Brain microvascular endothelial cell (primary cell): Measurements from ENCODE around the gene CAMP.
"Not testable (repeated sequence)": the region's sequence is repeated elsewhere in the genome, so short reads cannot be mapped to it uniquely, and the experiment has no call there.

Source experiments
- DNase-seq: peaks from one replicate; pipeline ENCODE4 v3.0.0-alpha.2; 2020
- H3K27ac ChIP-seq: fragments of 250-450 bp; sonication (Bioruptor Pico); 2 replicates; pipeline ENCODE4 v1.5.1; 2020; ENCODE audit warnings: mild to moderate bottlenecking, moderate library complexity
- H3K27me3 ChIP-seq: fragments of 250-450 bp; sonication (Bioruptor Pico); replicated peaks from 2 replicates; pipeline ENCODE4 v1.5.1; 2020; ENCODE audit warnings: mild to moderate bottlenecking
- H3K36me3 ChIP-seq: fragments of 250-450 bp; sonication (Bioruptor Pico); replicated peaks from 2 replicates; pipeline ENCODE4 v1.5.1; 2020; ENCODE audit warnings: mild to moderate bottlenecking
- H3K4me3 ChIP-seq: 2 replicates; pipeline ENCODE4 v1.5.1; 2011; ENCODE audit warnings: low read depth, mild to moderate bottlenecking, control low read depth, low read length, moderate library complexity
- in situ Hi-C: cut with HindIII; loops from 2 replicates; pipeline ENCODE4 v1.10.0; 2017; ENCODE audit warnings: low sequenced_read_pairs, low pct_ligation_motif_present
- TF ChIP-seq, protein P1 (sequence below): IDR thresholded peaks from 2 replicates; pipeline ENCODE4 v1.5.1; 2011; ENCODE audit warnings: low read depth, mild to moderate bottlenecking, moderate library complexity, low read length, control low read depth, inconsistent platforms; ENCODE audit errors: missing control alignments

The CAMP gene

DNA sequence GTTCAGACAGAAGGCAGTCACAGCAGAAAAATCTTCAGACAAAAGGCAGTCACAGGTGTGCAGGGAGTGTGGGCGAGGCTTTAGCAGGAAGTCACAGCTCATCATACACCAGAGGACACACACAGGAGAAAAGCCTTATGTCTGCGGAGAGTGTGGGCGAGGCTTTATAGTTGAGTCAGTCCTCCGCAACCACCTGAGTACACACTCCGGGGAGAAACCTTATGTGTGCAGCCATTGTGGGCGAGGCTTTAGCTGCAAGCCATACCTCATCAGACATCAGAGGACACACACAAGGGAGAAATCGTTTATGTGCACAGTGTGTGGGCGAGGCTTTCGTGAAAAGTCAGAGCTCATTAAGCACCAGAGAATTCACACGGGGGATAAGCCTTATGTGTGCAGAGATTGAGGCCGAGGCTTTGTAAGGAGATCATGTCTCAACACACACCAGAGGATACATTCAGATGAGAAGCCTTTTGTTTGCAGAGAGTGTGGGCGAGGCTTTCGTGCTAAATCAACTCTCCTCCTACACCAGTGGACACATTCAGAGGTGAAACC is 45.2 kb downstream of the CAMP start:
- Histone ChIP-seq H3K36me3 (peaks cover 10% of the 10 kb centered on the region), H3K27me3 (no peaks in the 10 kb centered on the region), H3K27ac (no peak overlapping the region), H3K4me3 (no peak overlapping the region)
- in situ Hi-C loops = loop anchor here (25.0 kb wide), 1 partner anchor 169 kb away; the partner anchor contains the start of genes ATRIP, CCDC51, PLXNB1 and TMA7
- DNase-seq = no peak
- TF ChIP-seq, protein P1, sequence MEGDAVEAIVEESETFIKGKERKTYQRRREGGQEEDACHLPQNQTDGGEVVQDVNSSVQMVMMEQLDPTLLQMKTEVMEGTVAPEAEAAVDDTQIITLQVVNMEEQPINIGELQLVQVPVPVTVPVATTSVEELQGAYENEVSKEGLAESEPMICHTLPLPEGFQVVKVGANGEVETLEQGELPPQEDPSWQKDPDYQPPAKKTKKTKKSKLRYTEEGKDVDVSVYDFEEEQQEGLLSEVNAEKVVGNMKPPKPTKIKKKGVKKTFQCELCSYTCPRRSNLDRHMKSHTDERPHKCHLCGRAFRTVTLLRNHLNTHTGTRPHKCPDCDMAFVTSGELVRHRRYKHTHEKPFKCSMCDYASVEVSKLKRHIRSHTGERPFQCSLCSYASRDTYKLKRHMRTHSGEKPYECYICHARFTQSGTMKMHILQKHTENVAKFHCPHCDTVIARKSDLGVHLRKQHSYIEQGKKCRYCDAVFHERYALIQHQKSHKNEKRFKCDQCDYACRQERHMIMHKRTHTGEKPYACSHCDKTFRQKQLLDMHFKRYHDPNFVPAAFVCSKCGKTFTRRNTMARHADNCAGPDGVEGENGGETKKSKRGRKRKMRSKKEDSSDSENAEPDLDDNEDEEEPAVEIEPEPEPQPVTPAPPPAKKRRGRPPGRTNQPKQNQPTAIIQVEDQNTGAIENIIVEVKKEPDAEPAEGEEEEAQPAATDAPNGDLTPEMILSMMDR = no peak

DNA sequence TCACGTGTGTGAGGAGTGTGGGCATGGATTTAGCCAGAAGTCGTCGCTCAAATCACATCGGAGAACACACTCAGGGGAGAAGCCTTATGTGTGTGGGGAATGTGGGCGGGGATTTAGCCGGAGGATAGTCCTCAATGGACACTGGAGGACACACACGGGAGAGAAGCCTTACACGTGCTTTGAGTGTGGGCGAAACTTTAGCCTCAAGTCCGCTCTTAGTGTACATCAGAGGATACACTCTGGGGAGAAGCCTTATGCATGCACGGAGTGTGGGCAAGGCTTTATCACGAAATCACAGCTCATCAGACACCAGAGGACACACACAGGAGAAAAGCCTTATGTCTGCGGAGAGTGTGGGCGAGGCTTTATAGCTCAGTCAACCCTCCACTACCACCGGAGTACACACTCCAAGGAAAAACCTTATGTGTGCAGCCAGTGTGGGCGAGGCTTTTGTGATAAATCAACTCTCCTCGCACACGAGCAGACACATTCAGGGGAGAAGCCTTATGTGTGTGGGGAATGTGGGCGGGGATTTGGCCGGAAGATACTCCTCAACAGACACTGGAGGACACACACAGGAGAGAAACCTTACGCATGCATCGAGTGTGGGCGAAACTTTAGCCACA is 45.8 kb downstream of the CAMP start:
- peaks cover 10% of the 10 kb centered on the region for H3K36me3 ChIP-seq
- no peak overlapping the region for H3K4me3 ChIP-seq
- no peaks in the 10 kb centered on the region for H3K27me3 ChIP-seq
- no peak overlapping the region for H3K27ac ChIP-seq
- no peak for DNase-seq
- TF ChIP-seq, protein P1 = no peak
- in situ Hi-C loops = loop anchor here (25.0 kb wide), 1 partner anchor 168 kb away; the partner anchor contains the start of genes ATRIP, CCDC51, PLXNB1 and TMA7

DNA sequence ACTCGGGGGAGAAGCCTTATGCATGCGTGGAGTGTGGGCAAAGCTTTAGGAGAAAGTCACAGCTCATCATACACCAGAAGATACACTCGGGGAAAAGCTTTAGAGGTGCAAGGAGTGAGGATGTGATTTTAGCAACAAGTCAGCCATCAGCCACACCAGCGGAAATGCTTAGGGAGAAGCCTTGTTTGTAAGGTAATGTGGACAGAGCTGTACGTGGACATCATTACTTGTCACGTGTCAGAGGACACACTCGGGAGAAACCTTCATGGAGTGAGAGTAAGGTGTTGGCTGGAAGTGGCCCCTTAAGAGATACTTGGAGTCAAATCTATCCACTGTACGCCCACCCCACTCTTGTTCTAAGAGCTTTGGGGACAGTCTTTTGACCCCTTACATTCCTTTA is 46.3 kb downstream of the CAMP start:
- no peak for DNase-seq
- H3K4me3 ChIP-seq = no peak overlapping the region
- H3K27ac ChIP-seq = no peak overlapping the region
- no peaks in the 10 kb centered on the region for H3K27me3 ChIP-seq
- TF ChIP-seq, protein P1 = no peak
- in situ Hi-C loops = loop anchor here (25.0 kb wide), 1 partner anchor 168 kb away; the partner anchor contains the start of genes ATRIP, CCDC51, PLXNB1 and TMA7
- peaks cover 10% of the 10 kb centered on the region for H3K36me3 ChIP-seq

DNA sequence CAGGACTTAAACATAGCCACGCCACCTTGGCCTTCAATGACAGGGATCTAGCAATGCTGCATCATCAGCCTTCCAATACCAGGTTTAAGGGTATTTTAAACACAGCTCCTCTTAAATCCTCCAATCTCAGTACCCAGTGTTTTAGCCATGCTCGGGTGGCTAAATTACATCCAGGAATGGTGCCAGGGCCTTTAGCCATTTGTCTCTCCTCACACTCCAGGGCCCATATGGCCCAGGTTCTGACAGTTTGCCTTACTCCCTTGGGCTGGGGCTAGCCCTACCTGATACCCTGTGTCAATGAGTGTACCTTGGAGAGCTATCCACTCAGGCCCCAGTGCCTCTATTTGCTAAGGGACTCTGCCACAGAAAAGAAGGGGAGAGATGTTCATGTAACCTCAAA is 47.0 kb downstream of the CAMP start:
- Histone ChIP-seq H3K27ac (no peak overlapping the region), H3K4me3 (no peak overlapping the region), H3K36me3 (peaks cover 10% of the 10 kb centered on the region), H3K27me3 (no peaks in the 10 kb centered on the region)
- in situ Hi-C loops = loop anchor here (25.0 kb wide), 1 partner anchor 167 kb away; the partner anchor contains the start of genes ATRIP, CCDC51, PLXNB1 and TMA7
- no peak for DNase-seq
- TF ChIP-seq, protein P1 = no peak

DNA sequence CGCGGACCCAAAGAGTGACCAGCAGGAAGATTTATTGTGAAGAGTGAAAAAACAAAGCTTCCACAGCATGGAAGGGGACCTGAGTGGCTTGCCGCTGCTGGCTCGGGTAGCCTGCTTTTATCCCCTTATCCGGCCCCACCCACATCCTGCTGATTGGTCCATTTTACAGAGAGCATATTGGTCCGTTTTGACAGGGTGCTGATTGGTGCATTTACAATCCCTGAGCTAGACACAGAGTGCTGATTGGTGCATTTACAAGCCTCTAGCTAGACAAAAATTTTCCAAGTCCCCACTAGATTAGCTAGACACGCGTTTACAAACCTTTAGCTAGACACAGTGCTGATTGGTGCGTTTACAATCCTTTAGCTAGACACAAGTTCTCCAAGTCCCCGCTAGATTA is 47.9 kb downstream of the CAMP start:
- not testable (repeated sequence) for DNase-seq, H3K27me3 ChIP-seq, H3K4me3 ChIP-seq, H3K27ac ChIP-seq, H3K36me3 ChIP-seq
- in situ Hi-C loops = loop anchor here (25.0 kb wide), 1 partner anchor 166 kb away; the partner anchor contains the start of genes ATRIP, CCDC51, PLXNB1 and TMA7

DNA sequence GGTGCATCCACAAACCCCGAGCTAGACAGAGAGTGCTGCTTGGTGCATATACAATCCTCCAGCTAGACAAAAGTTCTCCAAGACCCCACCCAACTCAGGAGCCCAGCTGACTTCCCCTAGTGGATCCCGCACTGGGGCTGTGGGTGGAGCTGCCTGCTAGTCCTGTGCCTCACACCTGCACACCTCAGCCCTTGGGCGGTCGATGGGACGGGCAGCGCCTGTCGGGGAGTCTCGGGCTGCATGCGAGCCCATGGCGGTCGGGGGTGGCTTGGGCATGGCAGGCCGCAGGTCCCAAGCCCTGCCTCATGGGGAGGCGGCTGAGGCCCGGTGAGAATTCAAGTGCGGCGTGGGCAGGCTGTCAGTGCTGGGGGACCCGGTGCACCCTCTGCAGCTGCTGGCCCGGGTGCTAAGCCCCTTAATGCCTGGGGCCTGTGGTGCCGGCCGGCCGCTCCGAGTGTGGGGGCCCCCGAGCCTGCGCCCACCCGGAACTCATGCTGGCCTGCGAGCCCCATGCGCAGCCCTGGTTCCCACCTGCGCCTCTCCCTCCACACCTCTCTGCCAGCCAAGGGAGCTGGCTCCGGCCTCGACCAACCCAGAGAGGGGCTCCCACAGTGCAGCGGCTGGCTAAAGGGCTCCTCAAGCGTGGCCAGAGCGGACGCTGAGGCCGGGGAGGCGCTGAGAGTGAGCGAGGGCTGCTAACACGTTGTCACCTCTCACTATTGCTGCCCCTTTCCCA is 48.6 kb downstream of the CAMP start:
- Histone ChIP-seq H3K4me3 (no peak overlapping the region), H3K27me3 (no peaks in the 10 kb centered on the region), H3K27ac (no peak overlapping the region), H3K36me3 (peaks cover 10% of the 10 kb centered on the region)
- TF ChIP-seq, protein P1 = no peak
- in situ Hi-C loops = loop anchor here (25.0 kb wide), 1 partner anchor 165 kb away; the partner anchor contains the start of genes ATRIP, CCDC51, PLXNB1 and TMA7
- DNase-seq = no peak
